ENCODE results near the gene WNT7A.

WNT7A gene

DNA sequence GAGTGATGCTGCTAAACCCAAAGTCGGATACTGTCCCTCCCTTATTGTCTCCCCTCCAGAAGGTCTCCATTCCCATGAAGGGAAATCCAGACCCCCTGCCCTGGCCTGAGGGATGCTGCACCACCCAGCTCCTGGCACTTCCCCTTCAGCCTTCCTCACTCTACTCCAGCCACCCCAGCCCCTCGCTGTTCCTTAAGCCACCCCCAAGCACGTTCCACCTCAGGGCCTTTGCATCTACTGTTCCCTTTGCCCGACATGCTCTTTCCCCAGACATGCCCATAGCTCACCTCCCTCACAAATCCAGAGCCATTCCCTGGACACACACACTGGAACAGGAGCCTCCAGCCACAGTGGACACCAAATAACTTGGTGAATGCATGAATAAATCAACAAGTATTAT, 8.1 kb downstream of the WNT7A start:
- no peak for DNase-seq (ENCODE audit: low read depth, low spot score)
- TF ChIP-seq, protein P1, sequence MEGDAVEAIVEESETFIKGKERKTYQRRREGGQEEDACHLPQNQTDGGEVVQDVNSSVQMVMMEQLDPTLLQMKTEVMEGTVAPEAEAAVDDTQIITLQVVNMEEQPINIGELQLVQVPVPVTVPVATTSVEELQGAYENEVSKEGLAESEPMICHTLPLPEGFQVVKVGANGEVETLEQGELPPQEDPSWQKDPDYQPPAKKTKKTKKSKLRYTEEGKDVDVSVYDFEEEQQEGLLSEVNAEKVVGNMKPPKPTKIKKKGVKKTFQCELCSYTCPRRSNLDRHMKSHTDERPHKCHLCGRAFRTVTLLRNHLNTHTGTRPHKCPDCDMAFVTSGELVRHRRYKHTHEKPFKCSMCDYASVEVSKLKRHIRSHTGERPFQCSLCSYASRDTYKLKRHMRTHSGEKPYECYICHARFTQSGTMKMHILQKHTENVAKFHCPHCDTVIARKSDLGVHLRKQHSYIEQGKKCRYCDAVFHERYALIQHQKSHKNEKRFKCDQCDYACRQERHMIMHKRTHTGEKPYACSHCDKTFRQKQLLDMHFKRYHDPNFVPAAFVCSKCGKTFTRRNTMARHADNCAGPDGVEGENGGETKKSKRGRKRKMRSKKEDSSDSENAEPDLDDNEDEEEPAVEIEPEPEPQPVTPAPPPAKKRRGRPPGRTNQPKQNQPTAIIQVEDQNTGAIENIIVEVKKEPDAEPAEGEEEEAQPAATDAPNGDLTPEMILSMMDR (IDR thresholded peaks at IDR 0.05; ENCODE audit: low read depth, low read length) = no peak
- in situ Hi-C loops (cut with HindIII; ENCODE audit: low sequenced_read_pairs) = no loop called here
- no peak overlapping the region for H3K4me3 ChIP-seq (ENCODE audit: low read depth, low read length)

DNA sequence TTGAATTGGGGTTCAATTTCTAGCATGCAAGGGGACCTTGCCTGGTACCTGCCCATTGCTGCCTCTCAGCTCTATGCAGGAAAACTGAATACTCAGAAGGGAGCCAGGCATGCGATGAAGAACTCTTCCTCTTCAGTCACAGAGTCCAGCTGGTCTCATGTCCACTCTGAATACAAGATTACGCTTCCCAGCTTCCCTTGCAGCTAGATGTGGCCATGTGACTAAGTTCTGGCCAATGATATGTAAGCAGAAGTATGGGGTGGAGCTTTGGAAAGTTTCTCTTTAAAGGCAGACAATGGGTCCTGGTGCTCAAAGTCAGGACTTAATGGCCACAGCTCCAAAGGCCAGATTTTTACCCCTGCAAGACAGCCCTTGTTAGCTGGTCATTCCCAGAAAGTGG, 9.0 kb downstream of the WNT7A start:
- in situ Hi-C loops (cut with HindIII; ENCODE audit: low sequenced_read_pairs) = no loop called here
- no peak for DNase-seq (ENCODE audit: low read depth, low spot score)
- TF ChIP-seq, protein P1 (IDR thresholded peaks at IDR 0.05; ENCODE audit: low read depth, low read length) = no peak
- no peak overlapping the region for H3K4me3 ChIP-seq (ENCODE audit: low read depth, low read length)

GRCh38 chr3:13869761-13870343, 10.0 kb downstream of the WNT7A start:
- DNase-seq (ENCODE audit: low read depth, low spot score) = no peak
- H3K4me3 ChIP-seq (ENCODE audit: low read depth, low read length) = no peak overlapping the region
- TF ChIP-seq, protein P1 (IDR thresholded peaks at IDR 0.05; ENCODE audit: low read depth, low read length) = no peak
- in situ Hi-C loops (cut with HindIII; ENCODE audit: low sequenced_read_pairs) = no loop called here

DNA sequence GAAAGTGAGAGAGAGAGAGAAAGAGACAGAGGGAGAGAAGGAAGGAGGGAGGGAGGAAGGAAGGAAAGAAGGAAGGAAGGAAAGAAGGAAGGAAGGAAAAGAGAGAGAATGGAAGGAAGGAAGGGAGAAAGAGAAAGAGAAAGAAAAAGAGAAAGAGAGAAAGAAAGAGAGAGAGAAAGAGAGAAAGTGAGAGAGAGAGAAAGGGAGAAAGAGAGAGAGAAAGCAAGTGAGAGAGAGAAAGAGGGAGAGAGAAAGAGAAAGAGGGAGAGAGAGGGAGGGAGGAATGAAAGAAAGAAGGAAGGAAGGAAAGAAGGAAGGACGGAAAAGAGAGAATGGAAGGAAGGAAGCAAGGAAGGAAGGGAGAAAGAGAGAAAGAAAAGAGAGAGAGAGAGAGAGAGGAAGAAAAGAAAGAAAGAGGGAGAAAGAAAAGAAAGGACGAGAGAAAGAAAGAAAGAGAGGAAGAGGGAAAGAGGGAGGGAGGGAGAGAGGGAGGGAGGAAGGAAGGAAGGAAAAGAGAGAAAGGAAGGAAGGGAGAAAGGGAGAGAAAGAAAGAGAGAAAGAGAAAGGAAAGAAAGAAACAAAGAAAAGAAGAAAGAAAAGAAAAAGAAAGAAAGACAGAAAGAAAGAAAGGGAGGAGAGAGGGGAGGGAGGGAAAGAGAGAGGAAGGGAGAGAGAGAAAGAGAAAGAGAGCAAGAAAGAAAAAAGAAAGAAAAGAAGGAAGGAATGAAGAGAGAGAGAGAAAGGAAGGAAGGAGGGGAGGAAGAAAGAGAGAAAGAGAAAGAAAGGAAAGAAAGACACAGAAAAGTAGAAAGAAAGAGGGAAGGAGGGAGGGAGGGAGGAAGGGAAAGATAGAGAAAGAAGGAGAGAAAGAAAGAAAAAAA, 10.8 kb downstream of the WNT7A start:
- in situ Hi-C loops (cut with HindIII; ENCODE audit: low sequenced_read_pairs) = no loop called here
- DNase-seq (ENCODE audit: low read depth, low spot score) = no peak
- TF ChIP-seq, protein P1 (IDR thresholded peaks at IDR 0.05; ENCODE audit: low read depth, low read length) = no peak
- no peak overlapping the region for H3K4me3 ChIP-seq (ENCODE audit: low read depth, low read length)

- H3K4me3 ChIP-seq (ENCODE audit: low read depth, low read length) = no peak overlapping the region
- DNase-seq (ENCODE audit: low read depth, low spot score) = no peak
- in situ Hi-C loops (cut with HindIII; ENCODE audit: low sequenced_read_pairs) = no loop called here
- TF ChIP-seq, protein P1 (IDR thresholded peaks at IDR 0.05; ENCODE audit: low read depth, low read length) = no peak
Measured at GRCh38 chr3:13867732-13868131, 12.1 kb downstream of the WNT7A start.

DNA sequence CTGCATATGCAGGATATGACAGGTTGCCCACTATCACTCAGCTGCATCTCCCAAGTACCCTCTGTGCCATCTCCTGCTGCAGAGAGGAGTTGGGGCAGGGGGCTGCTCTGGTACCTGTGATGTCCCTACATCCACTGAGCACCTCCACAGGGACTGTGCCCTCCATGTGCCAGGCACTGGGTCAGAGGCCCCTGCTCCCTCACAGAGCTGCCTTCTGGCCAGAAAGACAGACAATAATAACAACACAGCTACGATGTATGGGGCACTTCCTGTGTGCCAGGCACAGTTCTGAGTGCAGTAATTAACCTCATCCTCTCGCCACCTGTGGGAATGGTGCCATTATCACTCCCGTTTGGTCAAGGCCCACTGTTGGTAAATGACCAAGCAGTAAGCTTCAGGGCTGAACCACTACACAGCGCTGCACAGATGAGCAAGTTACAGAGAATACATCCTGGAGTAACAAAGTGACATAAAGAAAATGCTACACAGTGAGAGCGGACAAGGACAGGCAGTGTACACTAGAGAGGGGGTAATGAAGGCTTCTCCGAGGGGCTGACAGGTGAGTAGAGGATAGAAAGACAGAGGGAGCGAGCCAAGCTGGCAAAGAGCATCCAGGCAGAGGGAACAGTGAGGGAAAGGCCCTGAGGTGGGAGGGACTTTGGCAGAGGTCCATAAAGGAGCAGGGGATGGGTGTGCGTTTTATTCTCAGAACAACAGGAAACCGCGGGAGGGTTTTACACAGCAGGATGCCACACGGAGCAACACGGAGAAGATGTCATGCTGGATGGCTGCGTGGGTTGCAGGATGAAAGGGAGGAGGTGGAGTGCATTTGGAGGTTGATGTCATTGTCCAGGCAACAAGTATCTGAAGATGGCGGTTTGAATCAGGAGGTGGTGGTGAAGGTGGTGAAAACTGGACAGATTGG, 13.6 kb downstream of the WNT7A start:
- in situ Hi-C loops (cut with HindIII; ENCODE audit: low sequenced_read_pairs) = no loop called here
- H3K4me3 ChIP-seq (ENCODE audit: low read depth, low read length) = no peak overlapping the region
- DNase-seq (ENCODE audit: low read depth, low spot score) = peak; percentile 5
- TF ChIP-seq, protein P1 (IDR thresholded peaks at IDR 0.05; ENCODE audit: low read depth, low read length) = no peak
